Smooth muscle cell (in vitro differentiated cells): ENCODE data around the gene SHLD3. TPM values are rescaled to one million over a fixed set of nuclear protein-coding genes. Genes with fewer than 3 reads are reported as not detected.
A peak's percentile ranks its signal among the peaks of the same experiment; 100 is the strongest.

Experiments
- DNase-seq: peaks from one replicate; lab custom pipeline; 2025; ENCODE audit not compliant: unreplicated experiment; lab: John Stamatoyannopoulos, UW
- H2AFZ ChIP-seq: fragments of 200-600 bp; sonication (generic); 2 replicates; pipeline ENCODE4 v1.6.0; 2016; ENCODE audit warnings: antibody characterized with exemption, low read depth, mild to moderate bottlenecking
- H3F3A ChIP-seq: fragments of 200-600 bp; sonication (generic); 2 replicates; pipeline ENCODE4 v1.6.0; 2017; ENCODE audit warnings: antibody characterized with exemption, low read depth
- H3K27ac ChIP-seq: fragments of 200-600 bp; sonication (generic); 2 replicates; pipeline ENCODE4 v1.5.1; 2016; ENCODE audit warnings: low read depth, mild to moderate bottlenecking
- H3K27me3 ChIP-seq: fragments of 200-600 bp; sonication (generic); 2 replicates; pipeline ENCODE4 v1.6.1; 2016; ENCODE audit warnings: low read depth, mild to moderate bottlenecking
- H3K36me3 ChIP-seq: fragments of 200-600 bp; sonication (generic); 2 replicates; pipeline ENCODE4 v1.5.1; 2016; ENCODE audit warnings: low read depth
- H3K4me1 ChIP-seq: fragments of 200-600 bp; sonication (generic); 2 replicates; pipeline ENCODE4 v1.5.1; 2016; ENCODE audit warnings: low read depth
- H3K4me2 ChIP-seq: fragments of 200-600 bp; sonication (generic); 2 replicates; pipeline ENCODE4 v1.6.0; 2016; ENCODE audit warnings: mild to moderate bottlenecking
- H3K4me3 ChIP-seq: fragments of 200-600 bp; sonication (generic); 2 replicates; pipeline ENCODE4 v1.5.1; 2016; ENCODE audit warnings: mild to moderate bottlenecking
- H3K79me2 ChIP-seq: fragments of 200-600 bp; sonication (generic); 2 replicates; pipeline ENCODE4 v1.6.0; 2016; ENCODE audit warnings: low read depth, mild to moderate bottlenecking
- H3K9ac ChIP-seq: fragments of 200-600 bp; sonication (generic); 2 replicates; pipeline ENCODE4 v1.6.0; 2016; ENCODE audit warnings: low read depth
- H3K9me3 ChIP-seq: fragments of 200-600 bp; sonication (generic); replicated peaks from 2 replicates; pipeline ENCODE4 v1.5.1; 2016; ENCODE audit warnings: low read depth
- H4K20me1 ChIP-seq: fragments of 200-600 bp; sonication (generic); 2 replicates; pipeline ENCODE4 v1.6.0; 2016; ENCODE audit warnings: low read depth
- CTCF ChIP-seq: fragments of 200-600 bp; sonication (generic); IDR thresholded peaks from 2 replicates; pipeline ENCODE4 v1.5.1; 2017; ENCODE audit warnings: borderline replicate concordance, mild to moderate bottlenecking, antibody characterized with exemption; ENCODE audit not compliant: insufficient read depth, poor library complexity, severe bottlenecking
- WGBS: methylation state at CpG from one replicate; pipeline ENCODE4 v1.1.7; 2016; ENCODE audit warnings: low lambda C conversion rate; 5-methylcytosine and 5-hydroxymethylcytosine counted together
- polyA plus RNA-seq: library from polyadenylated mRNA; unstranded; fragments of >200 nt; fragmentation: Nextera tagmentation; extraction: Ambion mirVana; gene quantifications from 2 replicates; pipeline ENCODE4 v1.2.1, GENCODE V29; 2016
- total RNA-seq: library from RNA; depleted of rRNA; stranded (reverse); fragments of >200 nt; gene quantifications from 2 replicates; pipeline ENCODE4 v1.2.3, GENCODE V29; 2014

SHLD3 gene
- total and polyA plus RNA-seq, 2 experiments from 2014 or later = 0.91 to 3.1 TPM

- peaks cover 89% of the 10 kb centered on the region for H3K79me2 ChIP-seq
- no peak for DNase-seq
- 47% methylated on average over 9 of the region's 9 CpGs for WGBS
These were observed 1.3 kb upstream of the SHLD3 start for GRCh38 chr5:65623482-65623881.

GRCh38 chr5:65624025-65624570 is 729 bp upstream of the SHLD3 start, which contains the start of gene TRIM23:
Gene TRIM23, minus strand, starts transcription at chr5:65624333. Its CDS starts 59 bp downstream, at chr5:65624274.
- Histone ChIP-seq H2AFZ (peak within 1 kb of the TSS; percentile 100), H3K4me1 (peaks cover 19% of the 10 kb centered on the region), H3K36me3 (no peaks in the 10 kb centered on the region), H3K27me3 (no peaks in the 10 kb centered on the region), H3K9me3 (no peaks in the 10 kb centered on the region), H3K9ac (peak within 1 kb of the TSS; percentile 92), H3F3A (no peaks in the 10 kb centered on the region), H3K27ac (peak within 1 kb of the TSS; percentile 90), H3K4me2 (peak within 1 kb of the TSS; percentile 98), H4K20me1 (peaks cover 8% of the 10 kb centered on the region), H3K79me2 (peaks cover 84% of the 10 kb centered on the region), H3K4me3 (peak within 1 kb of the TSS; percentile 98)
- WGBS = 1% methylated on average over 32 of the region's 32 CpGs
- peak; percentile 59 for DNase-seq
- TF ChIP-seq CTCF = no peak

More at GRCh38 chr5:65623482-65623881, 1.3 kb upstream of the SHLD3 start:
- H3K4me1 ChIP-seq = peaks cover 19% of the 10 kb centered on the region
- H3K36me3 ChIP-seq = no peaks in the 10 kb centered on the region
- no peaks in the 10 kb centered on the region for H3K27me3 ChIP-seq
- H3K9ac ChIP-seq = peak overlapping the region; percentile 92
- H4K20me1 ChIP-seq = peaks cover 14% of the 10 kb centered on the region
- H3F3A ChIP-seq = no peaks in the 10 kb centered on the region
- H3K27ac ChIP-seq = peak overlapping the region; percentile 34
- peak overlapping the region; percentile 98 for H3K4me3 ChIP-seq
- H3K9me3 ChIP-seq = no peaks in the 10 kb centered on the region
- H3K4me2 ChIP-seq = peak overlapping the region; percentile 98
- peak overlapping the region; percentile 100 for H2AFZ ChIP-seq
- TF ChIP-seq CTCF = no peak

GRCh38 chr5:65625743-65626142 is 916 bp downstream of the SHLD3 start:
- Histone ChIP-seq H3K27ac (peak overlapping the region; percentile 90), H3K27me3 (no peaks in the 10 kb centered on the region), H4K20me1 (no peaks in the 10 kb centered on the region), H3F3A (no peaks in the 10 kb centered on the region), H3K4me1 (peaks cover 19% of the 10 kb centered on the region), H3K79me2 (peaks cover 82% of the 10 kb centered on the region), H3K9me3 (no peaks in the 10 kb centered on the region), H3K9ac (peak overlapping the region; percentile 92), H3K4me3 (peak overlapping the region; percentile 98), H2AFZ (peak overlapping the region; percentile 100), H3K36me3 (no peaks in the 10 kb centered on the region), H3K4me2 (peak overlapping the region; percentile 98)
- 66% methylated on average over 6 of the region's 6 CpGs for WGBS
- TF ChIP-seq CTCF = no peak
- no peak for DNase-seq

- Histone ChIP-seq H4K20me1 (no peaks in the 10 kb centered on the region), H3K27ac (no peak overlapping the region), H3K4me2 (no peak overlapping the region), H3K4me1 (peaks cover 2% of the 10 kb centered on the region), H3F3A (no peaks in the 10 kb centered on the region), H3K79me2 (peaks cover 44% of the 10 kb centered on the region), H3K9ac (no peak overlapping the region), H3K27me3 (no peaks in the 10 kb centered on the region), H3K4me3 (no peak overlapping the region), H3K9me3 (no peaks in the 10 kb centered on the region), H2AFZ (no peak overlapping the region), H3K36me3 (no peaks in the 10 kb centered on the region)
- no peak for TF ChIP-seq CTCF
- no peak for DNase-seq
These were observed 6.2 kb downstream of the SHLD3 start for GRCh38 chr5:65630981-65631380.
